CD14-positive monocyte (primary cell): ENCODE results near the gene SLC26A11. TPM values are rescaled to one million over a fixed set of nuclear protein-coding genes. Genes with fewer than 3 reads are reported as not detected.

Experiments
- DNase-seq, 3 donors: peaks; one replicate each; pipeline ENCODE4 v3.0.0-alpha.2; 2011 to 2022
- H2AFZ ChIP-seq: 2 replicates; pipeline ENCODE4 v1.6.0; 2012; ENCODE audit warnings: mild to moderate bottlenecking, low read depth, low read length, inconsistent platforms; ENCODE audit not compliant: insufficient read depth, poor library complexity, severe bottlenecking
- H3K27ac ChIP-seq, 2 donors: 1 replicate in 1 of 2; 2 replicates in 1 of 2; pipeline ENCODE4 v1.5.1; 2012 to 2013; ENCODE audit warnings: low read length in 2 of 2, control low read depth in 1 of 2, inconsistent platforms in 1 of 2, low read depth in 1 of 2, mild to moderate bottlenecking in 1 of 2
- H3K27me3 ChIP-seq, 2 donors: one replicate each; pipeline versions ENCODE4 v1.6.0 to v1.6.1; 2011 to 2013; ENCODE audit warnings: low read length in 2 of 2; ENCODE audit not compliant: control insufficient read depth in 2 of 2, insufficient read depth in 2 of 2
- H3K36me3 ChIP-seq, 2 donors: replicated peaks in 1 of 2; 1 replicate in 1 of 2; 2 replicates in 1 of 2; pipeline versions ENCODE4 v1.5.1 to v1.6.1; 2012 to 2013; ENCODE audit warnings: low read length in 2 of 2, control low read depth in 1 of 2, inconsistent platforms in 1 of 2, mild to moderate bottlenecking in 1 of 2; ENCODE audit not compliant: insufficient read depth in 2 of 2, control insufficient read depth in 1 of 2
- H3K4me1 ChIP-seq, 2 donors: 1 replicate in 1 of 2; 2 replicates in 1 of 2; pipeline versions ENCODE4 v1.5.1 to v1.6.1; 2012 to 2013; ENCODE audit warnings: low read length in 2 of 2, control low read depth in 1 of 2, inconsistent platforms in 1 of 2, mild to moderate bottlenecking in 1 of 2, moderate library complexity in 1 of 2; ENCODE audit not compliant: insufficient read depth in 2 of 2, control insufficient read depth in 1 of 2
- H3K4me2 ChIP-seq: replicated peaks from 2 replicates; pipeline ENCODE3; 2012; ENCODE audit warnings: low read length, moderate library complexity, mild to moderate bottlenecking; ENCODE audit not compliant: poor library complexity, severe bottlenecking; ENCODE audit errors: extremely low read depth
- H3K4me3 ChIP-seq, 3 experiments: fragments of 200-600 bp in 1 of 3; sonication (generic) in 1 of 3; replicated peaks in 1 of 3; 1 replicate in 2 of 3; 2 replicates in 1 of 3; pipeline ENCODE4 v1.5.1; 2011 to 2013; ENCODE audit warnings: low read length in 3 of 3, mild to moderate bottlenecking in 3 of 3, control low read depth in 2 of 3, low read depth in 2 of 3, inconsistent platforms in 1 of 3, moderate library complexity in 1 of 3
- H3K79me2 ChIP-seq: 2 replicates; pipeline ENCODE4 v1.6.0; 2012; ENCODE audit warnings: mild to moderate bottlenecking, control low read depth, inconsistent platforms, low read length, moderate library complexity; ENCODE audit not compliant: insufficient read depth
- H3K9ac ChIP-seq: 2 replicates; pipeline ENCODE4 v1.6.0; 2017; ENCODE audit warnings: low read length, mild to moderate bottlenecking; ENCODE audit not compliant: insufficient read depth, poor library complexity, severe bottlenecking
- H3K9me3 ChIP-seq, 2 donors: replicated peaks in 1 of 2; 1 replicate in 1 of 2; 2 replicates in 1 of 2; pipeline versions ENCODE4 v1.5.1 to v1.6.1; 2012 to 2013; ENCODE audit warnings: low read length in 2 of 2, control low read depth in 1 of 2; ENCODE audit not compliant: control insufficient read depth in 1 of 2, insufficient read depth in 1 of 2
- H4K20me1 ChIP-seq: 2 replicates; pipeline ENCODE4 v1.6.0; 2012; ENCODE audit warnings: mild to moderate bottlenecking, low read length, control low read depth, moderate library complexity; ENCODE audit not compliant: insufficient read depth
- H3K27ac Mint-ChIP-seq, 7 donors: one replicate each; pipeline ENCODE4 v1.8.0; 2020; ENCODE audit warnings: mild to moderate bottlenecking in 7 of 7, mixed read lengths in 7 of 7, moderate library complexity in 6 of 7, inconsistent platforms in 2 of 7
- H3K27me3 Mint-ChIP-seq, 3 donors: one replicate each; pipeline ENCODE4 v1.8.0; 2021 to 2022; ENCODE audit warnings: low read depth in 3 of 3, mild to moderate bottlenecking in 3 of 3, mixed read lengths in 3 of 3, moderate library complexity in 3 of 3, inconsistent platforms in 1 of 3
- H3K36me3 Mint-ChIP-seq, 2 donors: one replicate each; pipeline ENCODE4 v1.8.0; 2020; ENCODE audit warnings: mixed read lengths in 2 of 2, inconsistent platforms in 1 of 2, mild to moderate bottlenecking in 1 of 2
- H3K4me1 Mint-ChIP-seq: one replicate; pipeline ENCODE4 v1.8.0; 2020; ENCODE audit warnings: mild to moderate bottlenecking, mixed read lengths
- H3K4me3 Mint-ChIP-seq, 2 donors: one replicate each; pipeline ENCODE4 v1.8.0; 2020; ENCODE audit warnings: mild to moderate bottlenecking in 2 of 2, mixed read lengths in 2 of 2, moderate library complexity in 1 of 2
- H3K9me3 Mint-ChIP-seq, 7 donors: one replicate each; pipeline ENCODE4 v1.8.0; 2020 to 2022; ENCODE audit warnings: mixed read lengths in 7 of 7, mild to moderate bottlenecking in 6 of 7, moderate library complexity in 6 of 7, inconsistent platforms in 2 of 7
- CTCF ChIP-seq: fragments of 200-600 bp; IDR thresholded peaks from one replicate; pipeline ENCODE4 v1.8.0; 2022; ENCODE audit warnings: antibody characterized with exemption, mild to moderate bottlenecking
- WGBS: methylation state at CpG from one replicate; pipeline ENCODE4 v1.1.5; 2013; ENCODE audit warnings: missing lambda C conversion rate; ENCODE audit not compliant: insufficient coverage; 5-methylcytosine and 5-hydroxymethylcytosine counted together
- intact Hi-C, 2 donors: fragments of 100-400 bp; cut with micrococcal nuclease; formaldehyde crosslinking; loops; one replicate each; pipeline versions ENCODE4 v1.15.0 to v1.15.1; 2023
- polyA plus RNA-seq, 3 donors: library from polyadenylated mRNA; depleted of rRNA in 1 of 3; unstranded in 2 of 3; stranded (reverse) in 1 of 3; fragments of 300-500 nt in 2 of 3; fragments of >200 nt in 1 of 3; fragmentation: Illumina TruSeq in 2 of 3; gene quantifications; 1 replicate in 2 of 3; 2 replicates in 1 of 3; pipeline ENCODE4 v1.2.3, GENCODE V29; 2012 to 2021

SLC26A11 gene
- polyA plus RNA-seq, 3 donors, result 1.8 to 29.7 (median 2.6) TPM

GRCh38 chr17:80216473-80217456 is 3.5 kb upstream of the SLC26A11 start:
- Histone ChIP-seq H4K20me1 (peaks cover 69% of the 10 kb centered on the region), H3K27ac (no peak overlapping the region), H3K36me3 (peaks cover 50 to 58% of the 10 kb centered on the region in 2 donors), H3K9ac (no peak overlapping the region), H3K27me3 (peaks cover 3 to 13% of the 10 kb centered on the region in 2 donors), H3K4me3 (no peak overlapping the region), H2AFZ (no peak overlapping the region), H3K4me1 (peaks cover 51 to 68% of the 10 kb centered on the region in 2 donors), H3K4me2 (no peak overlapping the region), H3K79me2 (peaks cover 32% of the 10 kb centered on the region), H3K9me3 (no peaks in the 10 kb centered on the region)
- WGBS, result 98% methylated on average over 23 of the region's 40 CpGs
- no peak for TF ChIP-seq CTCF
- H3K36me3 Mint-ChIP-seq, result peaks cover 57 to 73% of the 10 kb centered on the region in 2 donors
- no peak for DNase-seq
- H3K9me3 Mint-ChIP-seq, result peaks cover 0 to 9% (median 2%) of the 10 kb centered on the region in 7 donors
- H3K27me3 Mint-ChIP-seq, result peaks cover 20 to 42% (median 33%) of the 10 kb centered on the region in 3 donors
- peak overlapping the region in 1 of 2 donors; percentile 63 for H3K4me3 Mint-ChIP-seq
- H3K27ac Mint-ChIP-seq, result peak overlapping the region in 1 of 7 donors; percentile 72
- intact Hi-C loops, result loop anchor here in 1 of 2 donors (5.0 kb wide), 1 partner anchor 36 kb away; no protein-coding TSS in a partner anchor
- H3K4me1 Mint-ChIP-seq, result peaks cover 54% of the 10 kb centered on the region

GRCh38 chr17:80217703-80218362 is 2.4 kb upstream of the SLC26A11 start:
- intact Hi-C loops, result loop anchor here in 1 of 2 donors (5.0 kb wide), 1 partner anchor 34 kb away; no protein-coding TSS in a partner anchor
- Histone ChIP-seq H3K79me2 (peaks cover 32% of the 10 kb centered on the region), H3K4me2 (peak overlapping the region; percentile 92), H4K20me1 (peaks cover 59% of the 10 kb centered on the region), H3K4me1 (peaks cover 42 to 58% of the 10 kb centered on the region in 2 donors), H3K27ac (no peak overlapping the region), H3K27me3 (peaks cover 3 to 18% of the 10 kb centered on the region in 2 donors), H3K36me3 (peaks cover 42 to 49% of the 10 kb centered on the region in 2 donors), H3K9ac (no peak overlapping the region), H3K4me3 (peak overlapping the region in 1 of 3 experiments; percentile 95), H3K9me3 (no peaks in the 10 kb centered on the region), H2AFZ (no peak overlapping the region)
- TF ChIP-seq CTCF, result no peak
- no peak for DNase-seq
- 98% methylated on average over 11 of the region's 13 CpGs for WGBS
- Mint-ChIP-seq H3K4me3 (peak overlapping the region in 1 of 2 donors; percentile 93), H3K27me3 (peaks cover 27 to 51% (median 42%) of the 10 kb centered on the region in 3 donors), H3K4me1 (peaks cover 48% of the 10 kb centered on the region), H3K36me3 (peaks cover 52 to 64% of the 10 kb centered on the region in 2 donors), H3K9me3 (peaks cover 0 to 11% (median 2%) of the 10 kb centered on the region in 7 donors), H3K27ac (peak overlapping the region in 1 of 7 donors; percentile 75)
